HG02623 (cell line): Measurements from ENCODE around the gene DENND1A.
"Not testable (repeated sequence)": the region's sequence is repeated elsewhere in the genome, so short reads cannot be mapped to it uniquely, and the experiment has no call there.

Source experiments
- ATAC-seq: cut with Tn5 transposase; IDR thresholded peaks from one replicate; pipeline ENCODE4 v1.9.1; 2021; ENCODE audit warnings: moderate library complexity; ENCODE audit not compliant: unreplicated experiment

The DENND1A gene

GRCh38 chr9:123447934-123448646 lies 481.8 kb downstream of the DENND1A start:
- ATAC-seq: no peak

GRCh38 chr9:123445981-123446610 lies 483.8 kb downstream of the DENND1A start:
- no peak for ATAC-seq

- no peak for ATAC-seq
These were observed 484.8 kb downstream of the DENND1A start for GRCh38 chr9:123445116-123445515.

GRCh38 chr9:123441769-123442168 lies 488.2 kb downstream of the DENND1A start:
- no peak for ATAC-seq

GRCh38 chr9:123440256-123440655 lies 489.7 kb downstream of the DENND1A start:
- ATAC-seq: no peak

- no peak for ATAC-seq
These were observed 491.1 kb downstream of the DENND1A start for GRCh38 chr9:123438821-123439220.

GRCh38 chr9:123438321-123438720 lies 491.6 kb downstream of the DENND1A start:
- ATAC-seq: no peak

DNA sequence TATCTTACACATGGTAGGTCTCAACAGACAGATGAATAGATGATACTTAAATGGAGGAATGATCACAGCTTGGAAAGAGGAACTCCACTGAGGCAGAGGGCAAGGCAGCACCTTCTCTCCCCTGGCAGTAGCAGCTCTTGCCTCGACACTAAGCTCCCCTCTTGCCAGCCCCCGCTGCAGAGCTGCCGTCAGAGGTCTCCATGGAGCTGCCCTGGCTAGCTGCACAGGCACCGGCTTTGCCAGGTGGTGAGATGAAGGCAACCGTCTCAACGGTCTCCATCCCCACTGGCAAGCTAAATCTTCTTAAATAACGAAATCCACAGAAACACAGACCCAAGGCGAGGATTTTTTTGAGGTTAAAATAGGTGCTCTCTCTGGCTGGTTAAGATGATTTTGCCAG lies 492.7 kb downstream of the DENND1A start:
- ATAC-seq: no peak

DNA sequence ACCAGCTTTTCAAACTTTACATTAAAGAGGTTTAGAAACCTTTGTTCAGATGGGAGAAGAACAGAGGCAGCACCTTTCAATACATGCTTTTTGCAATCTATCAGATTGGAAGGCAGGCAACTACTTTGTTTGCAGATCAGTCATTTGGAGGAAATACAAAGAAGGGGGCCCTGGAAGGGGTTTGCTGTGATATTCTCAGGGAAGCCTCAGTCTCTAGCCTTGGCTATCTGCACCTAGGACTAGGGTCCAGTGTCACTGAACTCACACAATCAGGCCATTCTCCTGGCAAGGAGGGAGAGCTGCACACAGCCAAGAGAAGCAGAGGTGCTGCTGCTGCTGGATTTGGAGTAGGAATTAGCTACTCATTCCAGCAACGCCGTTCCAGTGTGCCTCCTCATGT lies 494.5 kb downstream of the DENND1A start:
- no peak for ATAC-seq

DNA sequence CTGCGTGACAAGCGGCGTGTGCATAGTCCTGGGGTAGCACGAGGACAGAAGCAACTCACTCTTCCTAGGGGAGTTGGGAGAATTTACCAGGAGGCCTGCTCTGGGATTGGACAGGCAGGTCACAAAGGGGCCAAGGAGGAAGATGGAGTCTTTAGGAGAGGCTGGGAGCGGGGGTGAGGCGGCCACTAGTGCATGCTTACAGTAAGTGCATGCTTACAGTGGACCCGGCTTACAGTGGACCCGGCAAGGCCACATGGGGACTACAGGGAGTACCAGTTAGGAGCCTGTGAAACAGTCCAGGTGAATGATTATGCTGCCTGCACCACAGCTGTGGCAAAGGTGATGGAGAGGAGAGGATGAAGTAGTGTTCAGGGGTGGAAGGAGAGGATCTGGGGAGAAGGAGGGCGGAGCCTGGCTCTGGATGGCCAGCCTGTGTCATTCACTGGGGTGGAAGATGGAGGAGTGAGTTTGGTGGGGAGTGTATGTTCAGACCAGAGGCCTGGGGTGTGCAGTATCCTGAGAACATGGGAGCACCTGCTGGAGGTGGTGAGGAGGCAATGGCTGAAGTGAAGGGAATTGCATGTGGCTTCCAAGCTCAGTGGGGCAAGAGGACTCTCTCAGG lies 495.2 kb downstream of the DENND1A start:
- no peak for ATAC-seq

- ATAC-seq: no peak
These were observed 497.3 kb downstream of the DENND1A start for GRCh38 chr9:123432331-123433236.

- no peak for ATAC-seq
These were observed 498.3 kb downstream of the DENND1A start for GRCh38 chr9:123431581-123431980.

DNA sequence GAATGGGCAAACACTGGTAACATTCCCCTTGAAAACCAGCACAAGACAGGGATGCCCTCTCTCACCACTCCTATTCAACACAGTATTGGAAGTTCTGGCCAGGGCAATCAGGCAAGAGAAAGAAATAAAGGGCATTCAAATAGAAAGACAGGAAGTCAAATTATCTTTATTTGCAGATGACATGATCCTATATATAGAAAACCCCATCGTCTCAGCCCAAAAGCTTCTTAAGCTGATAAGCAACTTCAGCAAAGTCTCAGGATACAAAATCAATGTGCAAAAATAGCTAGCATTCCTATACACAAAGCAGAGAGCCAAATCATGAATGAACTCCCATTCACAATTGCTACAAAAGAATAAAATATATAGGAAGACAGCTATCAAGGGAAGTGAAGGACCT lies 501.5 kb downstream of the DENND1A start:
- not testable (repeated sequence) for ATAC-seq

GRCh38 chr9:123426406-123426805 lies 503.5 kb downstream of the DENND1A start:
- ATAC-seq: no peak

DNA sequence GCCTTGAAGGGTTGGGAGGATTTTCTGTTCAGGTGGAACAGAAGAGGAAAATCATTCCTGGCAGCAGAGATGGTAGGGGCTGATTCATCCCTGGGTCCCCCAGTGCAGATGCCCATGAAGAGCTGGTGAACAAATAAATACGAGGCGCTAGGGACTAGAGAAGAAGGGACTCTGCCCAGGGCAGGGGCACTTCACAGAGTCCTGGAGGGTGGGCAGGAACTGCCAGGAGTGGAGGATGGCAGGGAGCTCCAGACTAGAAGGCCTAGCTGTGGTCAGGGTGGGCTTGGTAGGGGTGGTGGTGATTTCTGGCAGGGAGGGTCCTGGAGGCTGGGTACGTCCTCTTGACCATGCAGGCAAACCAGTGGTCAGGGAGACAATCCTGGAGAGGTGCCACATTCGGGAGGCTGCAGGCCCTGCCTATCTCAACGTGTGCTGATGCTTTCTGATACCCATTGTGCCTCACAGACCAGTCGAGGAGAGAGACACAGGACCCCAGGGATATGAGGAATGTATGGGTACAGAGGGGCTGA lies 504.0 kb downstream of the DENND1A start:
- ATAC-seq: no peak

- ATAC-seq: no peak
These were observed 504.6 kb downstream of the DENND1A start for GRCh38 chr9:123425261-123425821.

DNA sequence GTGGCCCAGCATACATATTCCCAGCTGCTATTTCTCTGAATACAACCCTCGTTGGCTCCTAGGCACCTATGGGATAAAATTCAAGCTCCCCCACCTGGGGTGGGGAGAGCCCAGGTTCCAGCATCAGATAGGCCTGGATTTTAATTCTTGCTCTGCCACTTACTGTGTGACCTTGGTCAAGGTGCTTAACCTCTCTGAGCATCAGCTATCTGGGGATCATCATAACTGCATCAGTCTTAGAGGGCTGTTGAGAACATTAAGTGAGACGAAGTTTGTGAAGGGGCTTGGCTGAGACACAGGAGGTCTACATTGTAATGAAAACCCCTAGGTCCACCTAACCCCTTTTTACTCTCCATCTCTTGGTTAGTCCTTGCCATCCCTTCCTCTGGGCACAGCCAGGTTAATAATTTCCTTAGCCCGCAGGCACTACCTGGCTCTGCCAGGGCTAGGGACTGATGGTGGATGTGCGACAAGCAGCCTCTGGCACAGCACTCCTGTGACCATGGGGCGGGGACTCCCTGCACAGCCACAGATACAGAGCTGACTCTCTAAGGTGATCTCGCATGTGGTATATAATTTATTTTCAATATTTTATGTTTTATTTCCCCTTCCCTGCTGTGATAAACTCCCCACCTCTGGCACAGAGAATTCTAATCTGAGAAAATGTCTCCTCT lies 505.2 kb downstream of the DENND1A start:
- ATAC-seq: no peak

DNA sequence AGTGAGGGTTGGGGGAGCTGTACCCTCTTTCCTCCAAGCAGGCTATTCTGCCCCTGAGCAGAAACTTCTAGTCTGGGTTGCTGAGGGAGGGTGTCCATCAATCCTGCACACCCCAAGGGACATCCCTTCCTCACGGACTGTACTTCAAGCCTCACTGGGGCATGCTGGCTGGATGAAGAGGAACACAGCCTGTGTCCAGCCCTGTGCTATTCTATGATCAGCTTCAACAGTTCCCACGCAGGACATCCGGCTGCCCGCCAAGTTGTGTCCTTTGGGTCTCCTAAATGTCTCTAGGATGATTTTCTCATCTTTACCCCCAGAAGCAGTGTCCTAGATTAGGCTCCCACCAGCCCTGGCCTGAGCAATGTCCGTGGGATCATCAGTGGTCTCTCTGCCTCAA lies 505.8 kb downstream of the DENND1A start:
- ATAC-seq: no peak

DNA sequence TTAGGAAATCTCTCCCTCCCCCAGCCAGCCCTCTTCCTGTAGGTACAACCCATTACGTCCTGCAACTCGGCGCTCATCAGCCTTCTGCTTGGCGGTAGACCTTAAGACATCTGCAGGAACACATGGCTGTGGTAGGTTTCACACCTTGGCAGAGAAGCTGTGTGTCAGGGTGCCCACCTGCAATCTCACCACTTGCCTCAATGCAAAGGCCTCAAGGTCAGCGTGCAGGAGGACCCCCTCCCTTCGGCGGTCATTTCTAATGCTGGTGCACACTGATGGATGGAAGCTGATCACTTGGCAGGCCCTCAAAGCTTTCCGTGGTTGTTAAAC lies 506.6 kb downstream of the DENND1A start:
- no peak for ATAC-seq

GRCh38 chr9:123422635-123423310 lies 507.2 kb downstream of the DENND1A start:
- ATAC-seq: no peak
